H1 (cell line): ENCODE data around the gene PRR5L.

Experiments used
- CHD1 ChIP-seq: IDR thresholded peaks from 2 replicates; pipeline ENCODE4 v1.6.1; 2012; ENCODE audit warnings: low read depth, low read length, improper control_type of control experiment
- EP300 ChIP-seq, 2 experiments: IDR thresholded peaks; 1 replicate in 1 of 2; 2 replicates in 1 of 2; pipeline ENCODE4 v1.6.1; 2011 to 2012; ENCODE audit warnings: low read depth in 2 of 2, low read length in 2 of 2, mild to moderate bottlenecking in 2 of 2, borderline replicate concordance in 1 of 2, inconsistent platforms in 1 of 2, moderate library complexity in 1 of 2
- JUND ChIP-seq: IDR thresholded peaks from 2 replicates; pipeline ENCODE4 v1.6.1; 2011; ENCODE audit warnings: mild to moderate bottlenecking, improper control_type of control experiment, low read length
- NRF1 ChIP-seq: IDR thresholded peaks from 2 replicates; pipeline ENCODE4 v1.6.1; 2011; ENCODE audit warnings: mild to moderate bottlenecking, low read depth, low read length, improper control_type of control experiment
- POLR2A ChIP-seq, 2 experiments: IDR thresholded peaks; 1 replicate in 1 of 2; 2 replicates in 1 of 2; pipeline ENCODE4 v1.6.1; 2011; ENCODE audit warnings: low read depth in 2 of 2, low read length in 2 of 2, mild to moderate bottlenecking in 2 of 2; ENCODE audit errors: control extremely low read depth in 1 of 2
- RBBP5 ChIP-seq: IDR thresholded peaks from 2 replicates; pipeline ENCODE4 v1.7.1; 2012; ENCODE audit warnings: low read depth, mild to moderate bottlenecking, inconsistent platforms, low read length, moderate library complexity, borderline replicate concordance
- SP2 ChIP-seq: IDR thresholded peaks from 2 replicates; pipeline ENCODE4 v1.6.1; 2012; ENCODE audit warnings: mild to moderate bottlenecking, low read length, inconsistent platforms
- TF ChIP-seq, protein P1 (sequence below): IDR thresholded peaks from 2 replicates; pipeline ENCODE4 v1.6.1; 2012; ENCODE audit warnings: low read length, inconsistent platforms
- TF ChIP-seq, protein P2 (sequence below), 3 experiments: IDR thresholded peaks; 1 replicate in 2 of 3; 2 replicates in 1 of 3; pipeline versions ENCODE4 v1.5.1 to v1.6.1; 2011; ENCODE audit warnings: low read length in 3 of 3, mild to moderate bottlenecking in 3 of 3, inconsistent platforms in 2 of 3, low read depth in 1 of 3, moderate library complexity in 1 of 3; ENCODE audit not compliant: insufficient read depth in 1 of 3; ENCODE audit errors: control extremely low read depth in 1 of 3
- TF ChIP-seq, protein P3 (sequence below): IDR thresholded peaks from 2 replicates; pipeline ENCODE4 v1.6.1; 2011; ENCODE audit warnings: low read depth, mild to moderate bottlenecking, low read length; ENCODE audit not compliant: insufficient read depth

- no peak for TF ChIP-seq RBBP5
- TF ChIP-seq CHD1 = no peak
- TF ChIP-seq, protein P1, sequence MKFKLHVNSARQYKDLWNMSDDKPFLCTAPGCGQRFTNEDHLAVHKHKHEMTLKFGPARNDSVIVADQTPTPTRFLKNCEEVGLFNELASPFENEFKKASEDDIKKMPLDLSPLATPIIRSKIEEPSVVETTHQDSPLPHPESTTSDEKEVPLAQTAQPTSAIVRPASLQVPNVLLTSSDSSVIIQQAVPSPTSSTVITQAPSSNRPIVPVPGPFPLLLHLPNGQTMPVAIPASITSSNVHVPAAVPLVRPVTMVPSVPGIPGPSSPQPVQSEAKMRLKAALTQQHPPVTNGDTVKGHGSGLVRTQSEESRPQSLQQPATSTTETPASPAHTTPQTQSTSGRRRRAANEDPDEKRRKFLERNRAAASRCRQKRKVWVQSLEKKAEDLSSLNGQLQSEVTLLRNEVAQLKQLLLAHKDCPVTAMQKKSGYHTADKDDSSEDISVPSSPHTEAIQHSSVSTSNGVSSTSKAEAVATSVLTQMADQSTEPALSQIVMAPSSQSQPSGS = no peak
- TF ChIP-seq SP2 = no peak
- TF ChIP-seq, protein P2, sequence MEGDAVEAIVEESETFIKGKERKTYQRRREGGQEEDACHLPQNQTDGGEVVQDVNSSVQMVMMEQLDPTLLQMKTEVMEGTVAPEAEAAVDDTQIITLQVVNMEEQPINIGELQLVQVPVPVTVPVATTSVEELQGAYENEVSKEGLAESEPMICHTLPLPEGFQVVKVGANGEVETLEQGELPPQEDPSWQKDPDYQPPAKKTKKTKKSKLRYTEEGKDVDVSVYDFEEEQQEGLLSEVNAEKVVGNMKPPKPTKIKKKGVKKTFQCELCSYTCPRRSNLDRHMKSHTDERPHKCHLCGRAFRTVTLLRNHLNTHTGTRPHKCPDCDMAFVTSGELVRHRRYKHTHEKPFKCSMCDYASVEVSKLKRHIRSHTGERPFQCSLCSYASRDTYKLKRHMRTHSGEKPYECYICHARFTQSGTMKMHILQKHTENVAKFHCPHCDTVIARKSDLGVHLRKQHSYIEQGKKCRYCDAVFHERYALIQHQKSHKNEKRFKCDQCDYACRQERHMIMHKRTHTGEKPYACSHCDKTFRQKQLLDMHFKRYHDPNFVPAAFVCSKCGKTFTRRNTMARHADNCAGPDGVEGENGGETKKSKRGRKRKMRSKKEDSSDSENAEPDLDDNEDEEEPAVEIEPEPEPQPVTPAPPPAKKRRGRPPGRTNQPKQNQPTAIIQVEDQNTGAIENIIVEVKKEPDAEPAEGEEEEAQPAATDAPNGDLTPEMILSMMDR (IDR thresholded peaks at IDR 0.05; ENCODE audit: control extremely low read depth in 1 of 3, insufficient read depth in 1 of 3, low read depth in 1 of 3, low read length in 3 of 3) = no peak
- TF ChIP-seq, protein P3, sequence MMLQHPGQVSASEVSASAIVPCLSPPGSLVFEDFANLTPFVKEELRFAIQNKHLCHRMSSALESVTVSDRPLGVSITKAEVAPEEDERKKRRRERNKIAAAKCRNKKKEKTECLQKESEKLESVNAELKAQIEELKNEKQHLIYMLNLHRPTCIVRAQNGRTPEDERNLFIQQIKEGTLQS = no peak
- TF ChIP-seq JUND = no peak
- no peak for TF ChIP-seq NRF1
- TF ChIP-seq POLR2A (IDR thresholded peaks at IDR 0.05; ENCODE audit: control extremely low read depth in 1 of 2, low read depth in 2 of 2, low read length in 2 of 2) = no peak
- no peak for TF ChIP-seq EP300 (IDR thresholded peaks at IDR 0.05; ENCODE audit: borderline replicate concordance in 1 of 2, low read depth in 2 of 2, low read length in 2 of 2)
Measured at GRCh38 chr11:36296884-36297543, 926 bp downstream of the PRR5L start.
